Thyroid gland (tissue), 4 donors: ENCODE data around the gene SH3TC1. TPM values are rescaled to one million over a fixed set of nuclear protein-coding genes. Genes with fewer than 3 reads are reported as not detected.

Experiments
- DNase-seq, 2 donors: peaks; one replicate each; pipeline ENCODE4 v3.0.0-alpha.2; 2019
- H3K27ac ChIP-seq, 3 donors: fragments of 200-600 bp; sonication (generic); 1 replicate in 2 of 3; 2 replicates in 1 of 3; pipeline ENCODE4 v1.5.1; 2016 to 2019; ENCODE audit warnings: mild to moderate bottlenecking in 1 of 3, moderate library complexity in 1 of 3
- H3K27me3 ChIP-seq: fragments of 200-600 bp; sonication (generic); one replicate; pipeline ENCODE4 v1.5.1; 2019
- H3K36me3 ChIP-seq, 2 donors: fragments of 200-600 bp; sonication (generic); one replicate each; pipeline ENCODE4 v1.5.1; 2016 to 2019
- H3K4me1 ChIP-seq, 2 donors: fragments of 200-600 bp; sonication (generic); one replicate each; pipeline ENCODE4 v1.5.1; 2017 to 2019
- H3K4me3 ChIP-seq, 3 donors: fragments of 200-600 bp; sonication (generic); replicated peaks in 1 of 3; 1 replicate in 2 of 3; 2 replicates in 1 of 3; pipeline ENCODE4 v1.5.1; 2016; ENCODE audit warnings: mild to moderate bottlenecking in 1 of 3
- H3K9me3 ChIP-seq: fragments of 200-600 bp; sonication (generic); one replicate; pipeline ENCODE4 v1.5.1; 2017
- POLR2A ChIP-seq, 2 donors: fragments of 450-650 bp; IDR thresholded peaks; one replicate each; pipeline ENCODE4 v1.6.1; 2017; ENCODE audit warnings: antibody characterized with exemption in 2 of 2, mild to moderate bottlenecking in 2 of 2, moderate library complexity in 1 of 2
- WGBS, 2 donors: methylation state at CpG; one replicate each; pipeline ENCODE4 v1.1.5; 2017; 5-methylcytosine and 5-hydroxymethylcytosine counted together
- intact Hi-C: fragments of 100-400 bp; cut with DNase I; formaldehyde crosslinking; loops from one replicate; pipeline ENCODE4 v1.15.1; 2023
- total RNA-seq, 4 donors: library from RNA; depleted of rRNA; stranded (reverse); fragments of >200 nt; gene quantifications; one replicate each; pipeline ENCODE4 v1.2.3, GENCODE V29; 2016
- TF ChIP-seq, protein P1 (sequence below), 6 experiments: fragments of 200-600 bp in 3 of 6; fragments of 450-650 bp in 3 of 6; sonication (generic) in 3 of 6; IDR thresholded peaks; one replicate each; pipeline ENCODE4 v1.5.1; 2016 to 2019; ENCODE audit warnings: antibody characterized with exemption in 6 of 6, mild to moderate bottlenecking in 2 of 6, inconsistent platforms in 1 of 6, moderate library complexity in 1 of 6

The SH3TC1 gene
- total RNA-seq, 4 donors from 2014 or later = 13.5 to 29.5 (median 16.4) TPM

DNA sequence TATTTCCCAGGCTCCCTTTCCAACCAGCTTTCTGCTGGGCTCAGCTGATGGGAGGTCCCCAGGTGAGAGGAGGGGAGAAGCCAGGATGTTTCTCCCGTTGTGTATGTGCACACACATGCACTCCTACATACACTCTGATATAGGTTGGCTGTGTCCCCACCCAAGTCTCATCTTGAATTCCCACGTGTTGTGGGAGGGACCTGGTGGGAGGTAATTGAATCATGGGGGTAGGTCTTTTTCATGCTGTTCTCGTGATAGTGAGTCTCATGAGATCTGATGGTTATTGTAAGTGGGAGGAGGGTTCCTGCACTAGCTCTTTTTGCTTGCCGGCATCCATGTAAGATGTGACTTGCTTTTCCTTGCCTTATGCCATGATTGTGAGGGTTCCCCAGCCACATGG is 58.8 kb downstream of the SH3TC1 start:
- intact Hi-C loops = no loop called here
- H3K27ac ChIP-seq = no peak overlapping the region
- 64 to 84% methylated on average over 4 of the region's 4 CpGs for WGBS, 2 donors
- H3K9me3 ChIP-seq = no peaks in the 10 kb centered on the region
- H3K36me3 ChIP-seq = no peaks in the 10 kb centered on the region
- H3K4me3 ChIP-seq = no peak overlapping the region
- H3K4me1 ChIP-seq = peaks cover 3 to 15% of the 10 kb centered on the region in 2 donors
- H3K27me3 ChIP-seq = no peaks in the 10 kb centered on the region
- TF ChIP-seq POLR2A (IDR thresholded peaks at IDR 0.05) = no peak
- TF ChIP-seq, protein P1, sequence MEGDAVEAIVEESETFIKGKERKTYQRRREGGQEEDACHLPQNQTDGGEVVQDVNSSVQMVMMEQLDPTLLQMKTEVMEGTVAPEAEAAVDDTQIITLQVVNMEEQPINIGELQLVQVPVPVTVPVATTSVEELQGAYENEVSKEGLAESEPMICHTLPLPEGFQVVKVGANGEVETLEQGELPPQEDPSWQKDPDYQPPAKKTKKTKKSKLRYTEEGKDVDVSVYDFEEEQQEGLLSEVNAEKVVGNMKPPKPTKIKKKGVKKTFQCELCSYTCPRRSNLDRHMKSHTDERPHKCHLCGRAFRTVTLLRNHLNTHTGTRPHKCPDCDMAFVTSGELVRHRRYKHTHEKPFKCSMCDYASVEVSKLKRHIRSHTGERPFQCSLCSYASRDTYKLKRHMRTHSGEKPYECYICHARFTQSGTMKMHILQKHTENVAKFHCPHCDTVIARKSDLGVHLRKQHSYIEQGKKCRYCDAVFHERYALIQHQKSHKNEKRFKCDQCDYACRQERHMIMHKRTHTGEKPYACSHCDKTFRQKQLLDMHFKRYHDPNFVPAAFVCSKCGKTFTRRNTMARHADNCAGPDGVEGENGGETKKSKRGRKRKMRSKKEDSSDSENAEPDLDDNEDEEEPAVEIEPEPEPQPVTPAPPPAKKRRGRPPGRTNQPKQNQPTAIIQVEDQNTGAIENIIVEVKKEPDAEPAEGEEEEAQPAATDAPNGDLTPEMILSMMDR (IDR thresholded peaks at IDR 0.05) = no peak
- DNase-seq = no peak

DNA sequence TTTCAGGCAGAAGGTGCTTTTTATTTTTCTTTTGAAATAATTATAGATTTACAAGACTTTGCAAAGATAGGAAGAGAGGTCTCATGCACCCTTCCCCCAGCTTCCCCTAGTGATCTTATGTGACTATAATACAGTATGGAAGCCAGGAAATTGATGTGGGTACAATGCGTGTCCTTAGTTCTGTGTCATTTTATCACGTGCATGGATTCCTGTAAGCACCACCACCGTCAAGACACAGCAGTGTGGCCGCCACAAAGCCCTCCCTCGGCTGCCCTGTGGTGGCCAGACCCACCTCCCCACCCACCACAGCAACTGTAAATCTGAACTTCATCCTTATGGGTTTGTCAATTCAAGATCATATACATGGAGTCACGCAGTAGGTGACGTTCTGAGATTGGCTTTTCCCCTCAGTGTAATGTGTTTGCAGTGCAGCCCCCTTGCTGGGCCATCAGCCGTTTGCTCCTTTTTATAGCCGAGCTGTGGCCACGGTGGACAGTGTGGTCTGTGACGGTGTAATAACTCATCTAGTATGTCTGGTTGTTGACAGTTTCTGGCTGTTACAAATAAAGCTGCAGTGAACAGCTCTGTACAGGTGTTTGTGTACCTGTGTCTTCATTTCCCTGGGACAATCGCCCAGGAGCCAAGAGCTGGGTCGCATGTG is 59.6 kb downstream of the SH3TC1 start:
- no peak overlapping the region for H3K4me3 ChIP-seq
- no peak overlapping the region for H3K27ac ChIP-seq
- WGBS, 2 donors = 77 to 78% methylated on average over 13 of the region's 13 CpGs
- DNase-seq = no peak
- intact Hi-C loops = no loop called here
- no peaks in the 10 kb centered on the region for H3K27me3 ChIP-seq
- no peaks in the 10 kb centered on the region for H3K9me3 ChIP-seq
- peaks cover 3 to 15% of the 10 kb centered on the region in 2 donors for H3K4me1 ChIP-seq
- TF ChIP-seq, protein P1 (IDR thresholded peaks at IDR 0.05) = no peak
- no peak for TF ChIP-seq POLR2A (IDR thresholded peaks at IDR 0.05)
- H3K36me3 ChIP-seq = no peaks in the 10 kb centered on the region

DNA sequence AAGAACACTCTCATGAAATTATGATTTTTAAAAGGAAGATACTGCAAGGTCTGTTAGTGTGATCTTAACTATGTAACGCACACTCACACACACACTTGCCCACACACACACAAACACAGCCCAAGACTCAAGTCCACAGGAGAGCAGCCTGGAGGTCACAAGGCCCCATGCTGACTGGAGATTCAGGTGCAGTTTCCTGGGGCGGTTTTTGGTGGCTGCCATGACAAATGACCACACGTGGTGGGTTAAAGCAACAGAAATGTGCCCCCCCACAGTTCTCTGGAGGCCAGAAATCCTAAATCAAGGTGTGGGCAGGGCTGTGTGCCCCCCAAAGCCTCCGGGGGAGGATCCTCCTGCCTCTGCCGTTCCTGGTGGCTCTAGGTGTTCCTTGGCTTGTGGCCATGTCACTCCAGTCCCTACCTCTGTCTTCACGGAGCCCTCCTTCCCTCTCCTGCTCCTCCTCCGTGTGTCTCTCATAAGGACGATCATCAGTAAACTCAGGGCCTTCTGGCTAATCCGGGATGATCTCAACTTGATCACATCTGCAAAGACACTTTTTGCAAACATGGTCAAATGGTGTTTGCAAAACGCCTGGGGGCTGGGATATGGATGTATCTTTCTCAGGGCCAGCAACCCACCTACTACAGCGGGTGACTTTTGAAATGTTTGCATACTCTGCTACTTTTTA is 60.8 kb downstream of the SH3TC1 start:
- H3K4me1 ChIP-seq = peaks cover 3 to 15% of the 10 kb centered on the region in 2 donors
- H3K4me3 ChIP-seq = no peak overlapping the region
- no peaks in the 10 kb centered on the region for H3K27me3 ChIP-seq
- no peak for TF ChIP-seq POLR2A (IDR thresholded peaks at IDR 0.05)
- TF ChIP-seq, protein P1 (IDR thresholded peaks at IDR 0.05) = no peak
- peak overlapping the region in 1 of 3 donors; percentile 27 for H3K27ac ChIP-seq
- H3K36me3 ChIP-seq = no peaks in the 10 kb centered on the region
- H3K9me3 ChIP-seq = no peaks in the 10 kb centered on the region
- 81 to 87% methylated on average over 11 of the region's 11 CpGs for WGBS, 2 donors
- intact Hi-C loops = loop anchor here (5.0 kb wide), 1 partner anchor 147 kb away; no protein-coding TSS in a partner anchor
- no peak for DNase-seq

DNA sequence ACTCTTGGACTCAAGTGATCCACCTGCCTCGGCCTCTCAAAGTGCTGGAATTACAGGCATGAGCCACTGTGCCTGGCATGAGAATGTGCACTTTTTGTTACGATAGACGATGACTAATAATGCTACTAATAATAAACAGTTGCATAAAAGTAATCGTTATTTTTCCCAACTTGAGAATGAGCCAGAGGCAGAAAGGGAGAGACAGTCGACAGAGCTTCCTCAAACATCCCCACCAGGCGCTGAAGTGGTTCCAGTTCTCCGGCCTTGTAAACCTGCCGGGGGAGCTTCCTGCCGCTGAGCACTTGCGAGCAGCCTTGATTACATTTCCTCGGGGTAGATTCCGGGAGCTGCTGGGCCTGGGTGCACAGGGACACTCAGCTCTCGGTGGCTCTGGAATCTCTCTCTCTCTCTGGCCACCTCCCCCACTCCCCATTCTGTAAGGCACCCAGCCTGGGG is 61.6 kb downstream of the SH3TC1 start:
- intact Hi-C loops = loop anchor here (5.0 kb wide), 1 partner anchor 147 kb away; no protein-coding TSS in a partner anchor
- Histone ChIP-seq H3K27ac (peak overlapping the region in 2 of 3 donors; percentile 27 to 56), H3K36me3 (no peaks in the 10 kb centered on the region), H3K4me3 (no peak overlapping the region), H3K4me1 (peaks cover 3 to 15% of the 10 kb centered on the region in 2 donors), H3K27me3 (no peaks in the 10 kb centered on the region), H3K9me3 (no peaks in the 10 kb centered on the region)
- peak; percentile 69 to 79 for DNase-seq
- 19 to 26% methylated on average over 13 of the region's 13 CpGs for WGBS, 2 donors
- TF ChIP-seq, protein P1 (IDR thresholded peaks at IDR 0.05) = no peak
- no peak for TF ChIP-seq POLR2A (IDR thresholded peaks at IDR 0.05)
